Trophoblast cell (in vitro differentiated cells and primary cell): ENCODE results near the gene CNNM4.
A peak's percentile ranks its signal among the peaks of the same experiment; 100 is the strongest.

Source experiments
- DNase-seq, 2 donors: peaks; one replicate each; pipeline ENCODE4 v3.0.0-alpha.2; 2016
- H2AFZ ChIP-seq: 2 replicates; pipeline ENCODE4 v1.6.1; 2013; ENCODE audit warnings: low read length, moderate library complexity, mild to moderate bottlenecking; ENCODE audit not compliant: insufficient read depth, poor library complexity
- H2AK5ac ChIP-seq: 2 replicates; pipeline ENCODE4 v1.6.1; 2013; ENCODE audit warnings: mild to moderate bottlenecking, low read length
- H2BK120ac ChIP-seq: 2 replicates; pipeline ENCODE4 v1.6.1; 2013; ENCODE audit warnings: low read length, mild to moderate bottlenecking, moderate library complexity; ENCODE audit not compliant: insufficient read depth, poor library complexity
- H2BK12ac ChIP-seq: 2 replicates; pipeline ENCODE4 v1.6.1; 2013; ENCODE audit warnings: mild to moderate bottlenecking, low read length, moderate library complexity
- H2BK5ac ChIP-seq: 2 replicates; pipeline ENCODE4 v1.6.1; 2013; ENCODE audit warnings: low read length, low read depth, moderate library complexity, mild to moderate bottlenecking; ENCODE audit not compliant: poor library complexity
- H3K14ac ChIP-seq: 2 replicates; pipeline ENCODE4 v1.6.1; 2013; ENCODE audit warnings: mild to moderate bottlenecking, low read length
- H3K18ac ChIP-seq: 2 replicates; pipeline ENCODE4 v1.6.1; 2013; ENCODE audit warnings: mild to moderate bottlenecking, low read length
- H3K23ac ChIP-seq: 2 replicates; pipeline ENCODE4 v1.6.1; 2013; ENCODE audit warnings: low read length
- H3K27ac ChIP-seq: 2 replicates; pipeline ENCODE4 v1.5.1; 2013; ENCODE audit warnings: low read depth, mild to moderate bottlenecking, inconsistent platforms, low read length, moderate library complexity
- H3K27me3 ChIP-seq: 2 replicates; pipeline ENCODE4 v1.6.1; 2013; ENCODE audit warnings: inconsistent platforms, mild to moderate bottlenecking, low read length, moderate library complexity; ENCODE audit not compliant: insufficient read depth
- H3K36me3 ChIP-seq, 2 experiments: 1 replicate in 1 of 2; 2 replicates in 1 of 2; pipeline ENCODE4 v1.6.1; 2013; ENCODE audit warnings: low read length in 2 of 2, mild to moderate bottlenecking in 2 of 2, moderate library complexity in 1 of 2; ENCODE audit not compliant: insufficient read depth in 2 of 2, control insufficient read depth in 1 of 2
- H3K4ac ChIP-seq: 2 replicates; pipeline ENCODE4 v1.6.1; 2013; ENCODE audit warnings: low read depth, mild to moderate bottlenecking, low read length, moderate library complexity
- H3K4me1 ChIP-seq, 2 experiments: 1 replicate in 1 of 2; 2 replicates in 1 of 2; pipeline ENCODE4 v1.6.1; 2013; ENCODE audit warnings: low read length in 2 of 2, mild to moderate bottlenecking in 2 of 2, moderate library complexity in 1 of 2; ENCODE audit not compliant: insufficient read depth in 2 of 2, control insufficient read depth in 1 of 2
- H3K4me2 ChIP-seq: 2 replicates; pipeline ENCODE4 v1.6.1; 2013; ENCODE audit warnings: inconsistent platforms, mild to moderate bottlenecking, low read length, moderate library complexity
- H3K4me3 ChIP-seq: 2 replicates; pipeline ENCODE4 v1.5.1; 2013; ENCODE audit warnings: mild to moderate bottlenecking, low read depth, low read length, inconsistent platforms
- H3K79me1 ChIP-seq: one replicate; pipeline ENCODE4 v1.6.1; 2013; ENCODE audit warnings: low read length
- H3K79me2 ChIP-seq: 2 replicates; pipeline ENCODE4 v1.6.1; 2013; ENCODE audit warnings: low read length, mild to moderate bottlenecking; ENCODE audit not compliant: control insufficient read depth, insufficient read depth, poor library complexity
- H3K9ac ChIP-seq: 2 replicates; pipeline ENCODE4 v1.6.1; 2013; ENCODE audit warnings: mild to moderate bottlenecking, low read length
- H3K9me3 ChIP-seq: 2 replicates; pipeline ENCODE4 v1.6.1; 2013; ENCODE audit warnings: low read depth, mild to moderate bottlenecking, control low read depth, inconsistent platforms, low read length; ENCODE audit not compliant: insufficient read depth
- H4K12ac ChIP-seq: 2 replicates; pipeline ENCODE4 v1.6.1; 2013; ENCODE audit warnings: low read depth, mild to moderate bottlenecking, low read length, moderate library complexity
- H4K8ac ChIP-seq: 2 replicates; pipeline ENCODE4 v1.6.1; 2013; ENCODE audit warnings: low read depth, mild to moderate bottlenecking, low read length, moderate library complexity
- H4K91ac ChIP-seq: one replicate; pipeline ENCODE4 v1.6.1; 2013; ENCODE audit warnings: low read depth, mild to moderate bottlenecking, low read length, moderate library complexity
- WGBS: extraction: QIAGEN DNeasy Blood & Tissue Kit; methylation state at CpG from one replicate; pipeline ENCODE4 v1.1.7; 2013; ENCODE audit warnings: missing lambda C conversion rate; ENCODE audit not compliant: insufficient read length, insufficient coverage; ENCODE audit errors: extremely low coverage; 5-methylcytosine and 5-hydroxymethylcytosine counted together

The CNNM4 gene

GRCh38 chr2:96726131-96726530, 34.6 kb upstream of the CNNM4 start:
- no peak overlapping the region for H3K14ac ChIP-seq
- no peak for DNase-seq
- H3K9me3 ChIP-seq, result no peaks in the 10 kb centered on the region
- H3K4me1 ChIP-seq, result no peaks in the 10 kb centered on the region
- no peak overlapping the region for H3K9ac ChIP-seq
- H2AK5ac ChIP-seq, result no peak overlapping the region
- no peak overlapping the region for H2BK120ac ChIP-seq
- no peaks in the 10 kb centered on the region for H3K79me1 ChIP-seq
- no peak overlapping the region for H4K8ac ChIP-seq
- H2BK5ac ChIP-seq, result no peak overlapping the region
- H3K36me3 ChIP-seq, result peaks cover 21 to 29% of the 10 kb centered on the region in 2 experiments
- no peak overlapping the region for H3K23ac ChIP-seq
- H2BK12ac ChIP-seq, result no peak overlapping the region
- no peaks in the 10 kb centered on the region for H3K79me2 ChIP-seq
- H3K18ac ChIP-seq, result no peak overlapping the region
- H3K27ac ChIP-seq, result peak overlapping the region; percentile 17
- H3K4me2 ChIP-seq, result no peak overlapping the region
- H3K4me3 ChIP-seq, result no peak overlapping the region
- no peak overlapping the region for H4K91ac ChIP-seq
- WGBS, result no CpG with 5 or more reads among the region's 4 CpGs
- no peak overlapping the region for H4K12ac ChIP-seq
- no peak overlapping the region for H2AFZ ChIP-seq
- H3K4ac ChIP-seq, result no peak overlapping the region
- no peaks in the 10 kb centered on the region for H3K27me3 ChIP-seq

- no peak overlapping the region for H3K18ac ChIP-seq
- no CpG with 5 or more reads among the region's 5 CpGs for WGBS
- no peak overlapping the region for H3K4me3 ChIP-seq
- no peak overlapping the region for H2BK5ac ChIP-seq
- H3K4me1 ChIP-seq, result no peaks in the 10 kb centered on the region
- no peak overlapping the region for H3K4ac ChIP-seq
- no peak overlapping the region for H3K23ac ChIP-seq
- H2AFZ ChIP-seq, result no peak overlapping the region
- H2BK120ac ChIP-seq, result no peak overlapping the region
- no peak overlapping the region for H3K14ac ChIP-seq
- H3K79me2 ChIP-seq, result no peaks in the 10 kb centered on the region
- peaks cover 22 to 37% of the 10 kb centered on the region in 2 experiments for H3K36me3 ChIP-seq
- no peak overlapping the region for H3K9ac ChIP-seq
- DNase-seq, result peak; percentile 46 to 84
- no peak overlapping the region for H4K91ac ChIP-seq
- no peaks in the 10 kb centered on the region for H3K27me3 ChIP-seq
- H2AK5ac ChIP-seq, result no peak overlapping the region
- no peak overlapping the region for H3K27ac ChIP-seq
- H3K4me2 ChIP-seq, result no peak overlapping the region
- H3K9me3 ChIP-seq, result no peaks in the 10 kb centered on the region
- peak overlapping the region; percentile 62 for H4K12ac ChIP-seq
- no peaks in the 10 kb centered on the region for H3K79me1 ChIP-seq
- no peak overlapping the region for H2BK12ac ChIP-seq
- H4K8ac ChIP-seq, result no peak overlapping the region
Observed at GRCh38 chr2:96727431-96727830, 33.3 kb upstream of the CNNM4 start.

DNA sequence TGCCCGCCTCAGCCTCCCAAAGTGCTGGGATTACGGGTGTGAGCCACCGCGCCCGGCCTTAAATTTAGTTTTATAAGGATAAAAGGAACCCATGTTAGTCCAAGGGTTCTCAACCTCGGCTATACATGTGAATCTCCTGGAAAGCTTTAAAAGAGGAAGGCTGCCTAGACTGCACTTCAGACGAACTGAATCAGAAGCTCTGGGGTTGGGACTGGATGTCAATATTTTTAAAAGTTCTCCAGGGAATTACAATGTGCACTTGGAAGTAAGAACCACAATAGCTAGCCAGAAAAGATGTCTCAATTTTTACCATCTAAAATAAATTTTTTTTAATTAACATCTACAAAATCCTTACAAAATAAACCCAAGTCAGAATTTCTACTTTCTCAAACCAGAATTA, 31.0 kb upstream of the CNNM4 start:
- no peaks in the 10 kb centered on the region for H3K9me3 ChIP-seq
- H3K4me1 ChIP-seq, result no peaks in the 10 kb centered on the region
- H3K27ac ChIP-seq, result no peak overlapping the region
- H2AFZ ChIP-seq, result no peak overlapping the region
- H3K36me3 ChIP-seq, result peaks cover 23 to 49% of the 10 kb centered on the region in 2 experiments
- H3K14ac ChIP-seq, result no peak overlapping the region
- no peak overlapping the region for H3K9ac ChIP-seq
- H2BK5ac ChIP-seq, result no peak overlapping the region
- H4K12ac ChIP-seq, result no peak overlapping the region
- no CpG with 5 or more reads among the region's 7 CpGs for WGBS
- H3K18ac ChIP-seq, result no peak overlapping the region
- no peak overlapping the region for H4K8ac ChIP-seq
- no peaks in the 10 kb centered on the region for H3K79me1 ChIP-seq
- H2BK12ac ChIP-seq, result no peak overlapping the region
- no peak overlapping the region for H3K4me3 ChIP-seq
- H3K4ac ChIP-seq, result no peak overlapping the region
- H3K23ac ChIP-seq, result no peak overlapping the region
- H3K27me3 ChIP-seq, result no peaks in the 10 kb centered on the region
- no peak overlapping the region for H3K4me2 ChIP-seq
- H4K91ac ChIP-seq, result no peak overlapping the region
- no peaks in the 10 kb centered on the region for H3K79me2 ChIP-seq
- DNase-seq, result no peak
- H2AK5ac ChIP-seq, result no peak overlapping the region
- H2BK120ac ChIP-seq, result no peak overlapping the region

GRCh38 chr2:96730212-96730611, 30.5 kb upstream of the CNNM4 start:
- Histone ChIP-seq H3K4me2 (no peak overlapping the region), H2BK12ac (no peak overlapping the region), H3K23ac (no peak overlapping the region), H3K4me3 (no peak overlapping the region), H3K79me2 (no peaks in the 10 kb centered on the region), H4K8ac (no peak overlapping the region), H3K36me3 (peaks cover 23 to 49% of the 10 kb centered on the region in 2 experiments), H2BK5ac (no peak overlapping the region), H3K4me1 (no peaks in the 10 kb centered on the region), H4K12ac (no peak overlapping the region), H2BK120ac (no peak overlapping the region), H3K4ac (no peak overlapping the region), H3K14ac (no peak overlapping the region), H3K9ac (no peak overlapping the region), H3K18ac (no peak overlapping the region), H3K27ac (no peak overlapping the region), H4K91ac (no peak overlapping the region), H3K79me1 (no peaks in the 10 kb centered on the region), H3K27me3 (no peaks in the 10 kb centered on the region), H2AFZ (no peak overlapping the region), H3K9me3 (no peaks in the 10 kb centered on the region), H2AK5ac (no peak overlapping the region)
- WGBS, result no CpG with 5 or more reads among the region's 2 CpGs
- DNase-seq, result no peak
